ENCODE measurements around the gene RFLNA. TPM values are rescaled to one million over a fixed set of nuclear protein-coding genes. Genes with fewer than 3 reads are reported as not detected.

RFLNA gene
- polyA plus RNA-seq, 1 donor from 2014 or later: 9.6 TPM

DNA sequence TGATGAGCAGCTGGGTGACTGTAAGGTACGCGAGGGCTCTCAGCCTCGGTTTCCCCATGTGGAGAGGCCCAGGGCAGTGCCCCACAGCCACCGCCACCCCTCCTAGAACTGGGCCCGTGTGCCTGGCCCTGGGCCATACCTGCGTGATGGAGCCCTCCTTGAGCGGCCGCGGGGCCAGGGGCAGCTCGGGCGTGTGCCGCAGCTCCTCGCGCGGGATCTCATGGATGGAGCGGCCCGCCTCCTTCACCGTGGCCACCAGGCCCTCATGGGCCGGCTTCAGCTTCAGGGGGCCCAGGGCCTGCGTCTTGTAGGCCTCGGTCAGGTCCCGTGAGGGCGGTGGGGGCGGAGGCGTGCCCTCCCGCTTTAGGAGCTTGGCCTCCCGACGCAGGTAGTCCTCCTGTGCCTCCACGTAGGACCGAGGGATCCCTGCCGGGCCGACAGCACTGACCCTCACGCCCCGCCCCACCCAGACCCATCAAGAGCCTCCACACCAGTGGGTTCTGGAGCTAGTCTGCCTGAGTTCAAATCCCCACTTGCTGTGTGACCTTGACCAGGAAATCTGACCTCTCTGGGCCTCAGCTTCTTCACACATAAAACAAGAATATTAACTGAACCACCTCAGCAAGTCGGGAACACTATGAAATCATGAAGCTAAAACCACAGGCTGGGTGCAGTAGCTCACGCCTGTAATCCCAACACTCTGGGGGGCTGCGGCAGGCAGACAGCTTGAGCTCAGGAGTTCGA is 51.7 kb downstream of the RFLNA start:
- no peaks in the 10 kb centered on the region for H3K9me2 ChIP-seq (ENCODE audit: insufficient read depth, low read length)
- no peaks in the 10 kb centered on the region for H3K27me3 ChIP-seq (ENCODE audit: insufficient read depth, low read depth, low read length)
- TF ChIP-seq SMC3 (conservative IDR thresholded peaks at IDR 0.05; ENCODE audit: poor library complexity) (no peak), EP300 (conservative IDR thresholded peaks at IDR 0.05; ENCODE audit: poor library complexity, severe bottlenecking) (no peak), MXI1 (conservative IDR thresholded peaks at IDR 0.05; ENCODE audit: poor library complexity, severe bottlenecking) (no peak), POLR2AphosphoS5 (IDR thresholded peaks at IDR 0.05) (no peak), RAD21 (conservative IDR thresholded peaks at IDR 0.05) (no peak), TAF1 (IDR thresholded peaks at IDR 0.05; ENCODE audit: low read depth) (no peak)
- TF ChIP-seq, protein P1, sequence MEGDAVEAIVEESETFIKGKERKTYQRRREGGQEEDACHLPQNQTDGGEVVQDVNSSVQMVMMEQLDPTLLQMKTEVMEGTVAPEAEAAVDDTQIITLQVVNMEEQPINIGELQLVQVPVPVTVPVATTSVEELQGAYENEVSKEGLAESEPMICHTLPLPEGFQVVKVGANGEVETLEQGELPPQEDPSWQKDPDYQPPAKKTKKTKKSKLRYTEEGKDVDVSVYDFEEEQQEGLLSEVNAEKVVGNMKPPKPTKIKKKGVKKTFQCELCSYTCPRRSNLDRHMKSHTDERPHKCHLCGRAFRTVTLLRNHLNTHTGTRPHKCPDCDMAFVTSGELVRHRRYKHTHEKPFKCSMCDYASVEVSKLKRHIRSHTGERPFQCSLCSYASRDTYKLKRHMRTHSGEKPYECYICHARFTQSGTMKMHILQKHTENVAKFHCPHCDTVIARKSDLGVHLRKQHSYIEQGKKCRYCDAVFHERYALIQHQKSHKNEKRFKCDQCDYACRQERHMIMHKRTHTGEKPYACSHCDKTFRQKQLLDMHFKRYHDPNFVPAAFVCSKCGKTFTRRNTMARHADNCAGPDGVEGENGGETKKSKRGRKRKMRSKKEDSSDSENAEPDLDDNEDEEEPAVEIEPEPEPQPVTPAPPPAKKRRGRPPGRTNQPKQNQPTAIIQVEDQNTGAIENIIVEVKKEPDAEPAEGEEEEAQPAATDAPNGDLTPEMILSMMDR (IDR thresholded peaks at IDR 0.05; ENCODE audit: poor library complexity, severe bottlenecking): no peak
- H3K4me3 ChIP-seq (ENCODE audit: low read length): no peak overlapping the region
- H3K27ac ChIP-seq (ENCODE audit: low read length): no peak overlapping the region
- no peak overlapping the region for H3K4me2 ChIP-seq (ENCODE audit: low read length)
- H3F3A ChIP-seq (ENCODE audit: insufficient read depth, low read length, poor library complexity, severe bottlenecking): no peaks in the 10 kb centered on the region
- no peak overlapping the region for H2AFZ ChIP-seq (ENCODE audit: low read depth, low read length)
- H3K9ac ChIP-seq (ENCODE audit: low read length): no peak overlapping the region
- no peaks in the 10 kb centered on the region for H4K20me1 ChIP-seq (ENCODE audit: insufficient read depth)
- peaks cover 12% of the 10 kb centered on the region for H3K36me3 ChIP-seq (ENCODE audit: insufficient read depth, low read length)
- H3K79me2 ChIP-seq (replicated peaks; ENCODE audit: insufficient read depth, low read length): no peaks in the 10 kb centered on the region
- H3K9me3 ChIP-seq (ENCODE audit: low read length): no peaks in the 10 kb centered on the region

DNA sequence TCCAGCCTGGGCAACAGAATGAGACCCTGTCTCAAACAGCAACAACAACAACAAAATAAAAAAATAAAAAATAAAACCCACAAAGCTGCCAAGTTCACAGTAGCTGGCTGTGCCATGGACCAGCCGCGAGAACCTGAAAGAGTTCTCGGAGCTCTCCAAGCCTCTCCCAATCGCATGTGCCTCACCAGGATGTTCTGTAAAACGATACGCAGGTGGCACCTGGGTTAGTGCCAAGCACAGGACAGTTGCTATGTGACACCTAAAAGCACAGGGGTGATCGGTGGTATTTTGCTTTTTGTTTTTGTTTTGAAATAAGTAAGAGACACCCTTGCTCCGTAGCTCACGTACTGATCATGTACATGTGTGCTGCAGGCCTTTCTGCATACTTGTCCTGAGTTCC is 52.4 kb downstream of the RFLNA start:
- TF ChIP-seq, protein P1 (IDR thresholded peaks at IDR 0.05; ENCODE audit: poor library complexity, severe bottlenecking): no peak
- no peak for TF ChIP-seq EP300 (conservative IDR thresholded peaks at IDR 0.05; ENCODE audit: poor library complexity, severe bottlenecking)
- TF ChIP-seq SMC3 (conservative IDR thresholded peaks at IDR 0.05; ENCODE audit: poor library complexity): no peak
- TF ChIP-seq EZH2 (IDR thresholded peaks at IDR 0.05; ENCODE audit: borderline replicate concordance, insufficient read depth, low read length, poor library complexity, severe bottlenecking): no peak
- TF ChIP-seq RAD21 (conservative IDR thresholded peaks at IDR 0.05): no peak
- TF ChIP-seq, protein P2, sequence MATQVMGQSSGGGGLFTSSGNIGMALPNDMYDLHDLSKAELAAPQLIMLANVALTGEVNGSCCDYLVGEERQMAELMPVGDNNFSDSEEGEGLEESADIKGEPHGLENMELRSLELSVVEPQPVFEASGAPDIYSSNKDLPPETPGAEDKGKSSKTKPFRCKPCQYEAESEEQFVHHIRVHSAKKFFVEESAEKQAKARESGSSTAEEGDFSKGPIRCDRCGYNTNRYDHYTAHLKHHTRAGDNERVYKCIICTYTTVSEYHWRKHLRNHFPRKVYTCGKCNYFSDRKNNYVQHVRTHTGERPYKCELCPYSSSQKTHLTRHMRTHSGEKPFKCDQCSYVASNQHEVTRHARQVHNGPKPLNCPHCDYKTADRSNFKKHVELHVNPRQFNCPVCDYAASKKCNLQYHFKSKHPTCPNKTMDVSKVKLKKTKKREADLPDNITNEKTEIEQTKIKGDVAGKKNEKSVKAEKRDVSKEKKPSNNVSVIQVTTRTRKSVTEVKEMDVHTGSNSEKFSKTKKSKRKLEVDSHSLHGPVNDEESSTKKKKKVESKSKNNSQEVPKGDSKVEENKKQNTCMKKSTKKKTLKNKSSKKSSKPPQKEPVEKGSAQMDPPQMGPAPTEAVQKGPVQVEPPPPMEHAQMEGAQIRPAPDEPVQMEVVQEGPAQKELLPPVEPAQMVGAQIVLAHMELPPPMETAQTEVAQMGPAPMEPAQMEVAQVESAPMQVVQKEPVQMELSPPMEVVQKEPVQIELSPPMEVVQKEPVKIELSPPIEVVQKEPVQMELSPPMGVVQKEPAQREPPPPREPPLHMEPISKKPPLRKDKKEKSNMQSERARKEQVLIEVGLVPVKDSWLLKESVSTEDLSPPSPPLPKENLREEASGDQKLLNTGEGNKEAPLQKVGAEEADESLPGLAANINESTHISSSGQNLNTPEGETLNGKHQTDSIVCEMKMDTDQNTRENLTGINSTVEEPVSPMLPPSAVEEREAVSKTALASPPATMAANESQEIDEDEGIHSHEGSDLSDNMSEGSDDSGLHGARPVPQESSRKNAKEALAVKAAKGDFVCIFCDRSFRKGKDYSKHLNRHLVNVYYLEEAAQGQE (IDR thresholded peaks at IDR 0.05; ENCODE audit: borderline replicate concordance): no peak
- no peak for TF ChIP-seq TAF1 (IDR thresholded peaks at IDR 0.05; ENCODE audit: low read depth)
- no peak for TF ChIP-seq MXI1 (conservative IDR thresholded peaks at IDR 0.05; ENCODE audit: poor library complexity, severe bottlenecking)
- TF ChIP-seq POLR2AphosphoS5 (IDR thresholded peaks at IDR 0.05): no peak
- no peaks in the 10 kb centered on the region for H3K79me2 ChIP-seq (replicated peaks; ENCODE audit: insufficient read depth, low read length)
- H3F3A ChIP-seq (ENCODE audit: insufficient read depth, low read length, poor library complexity, severe bottlenecking): no peaks in the 10 kb centered on the region
- no peak overlapping the region for H3K27ac ChIP-seq (ENCODE audit: low read length)
- no peaks in the 10 kb centered on the region for H3K9me2 ChIP-seq (ENCODE audit: insufficient read depth, low read length)
- H3K9me3 ChIP-seq (ENCODE audit: low read length): no peaks in the 10 kb centered on the region
- H3K36me3 ChIP-seq (ENCODE audit: insufficient read depth, low read length): peaks cover 12% of the 10 kb centered on the region
- no peak overlapping the region for H2AFZ ChIP-seq (ENCODE audit: low read depth, low read length)
- H3K4me2 ChIP-seq (ENCODE audit: low read length): no peak overlapping the region
- H3K9ac ChIP-seq (ENCODE audit: low read length): no peak overlapping the region
- H4K20me1 ChIP-seq (ENCODE audit: insufficient read depth): no peaks in the 10 kb centered on the region
- no peak overlapping the region for H3K4me3 ChIP-seq (ENCODE audit: low read length)
- H3K27me3 ChIP-seq (ENCODE audit: insufficient read depth, low read depth, low read length): no peaks in the 10 kb centered on the region
